Activated CD8-positive, alpha-beta memory T cell treated with anti-CD3 and anti-CD28 coated beads, Interleukin-2, amount 50 U/mL, for 24 hours (primary cell): ENCODE data around the gene PLSCR4.
"Not testable (repeated sequence)": the region's sequence is repeated elsewhere in the genome, so short reads cannot be mapped to it uniquely, and the experiment has no call there.

Source experiments
- DNase-seq: peaks from one replicate; pipeline ENCODE4 v3.0.0-alpha.2; 2020; ENCODE audit errors: extremely low read depth

Gene PLSCR4, protein sequence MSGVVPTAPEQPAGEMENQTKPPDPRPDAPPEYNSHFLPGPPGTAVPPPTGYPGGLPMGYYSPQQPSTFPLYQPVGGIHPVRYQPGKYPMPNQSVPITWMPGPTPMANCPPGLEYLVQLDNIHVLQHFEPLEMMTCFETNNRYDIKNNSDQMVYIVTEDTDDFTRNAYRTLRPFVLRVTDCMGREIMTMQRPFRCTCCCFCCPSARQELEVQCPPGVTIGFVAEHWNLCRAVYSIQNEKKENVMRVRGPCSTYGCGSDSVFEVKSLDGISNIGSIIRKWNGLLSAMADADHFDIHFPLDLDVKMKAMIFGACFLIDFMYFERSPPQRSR

DNA sequence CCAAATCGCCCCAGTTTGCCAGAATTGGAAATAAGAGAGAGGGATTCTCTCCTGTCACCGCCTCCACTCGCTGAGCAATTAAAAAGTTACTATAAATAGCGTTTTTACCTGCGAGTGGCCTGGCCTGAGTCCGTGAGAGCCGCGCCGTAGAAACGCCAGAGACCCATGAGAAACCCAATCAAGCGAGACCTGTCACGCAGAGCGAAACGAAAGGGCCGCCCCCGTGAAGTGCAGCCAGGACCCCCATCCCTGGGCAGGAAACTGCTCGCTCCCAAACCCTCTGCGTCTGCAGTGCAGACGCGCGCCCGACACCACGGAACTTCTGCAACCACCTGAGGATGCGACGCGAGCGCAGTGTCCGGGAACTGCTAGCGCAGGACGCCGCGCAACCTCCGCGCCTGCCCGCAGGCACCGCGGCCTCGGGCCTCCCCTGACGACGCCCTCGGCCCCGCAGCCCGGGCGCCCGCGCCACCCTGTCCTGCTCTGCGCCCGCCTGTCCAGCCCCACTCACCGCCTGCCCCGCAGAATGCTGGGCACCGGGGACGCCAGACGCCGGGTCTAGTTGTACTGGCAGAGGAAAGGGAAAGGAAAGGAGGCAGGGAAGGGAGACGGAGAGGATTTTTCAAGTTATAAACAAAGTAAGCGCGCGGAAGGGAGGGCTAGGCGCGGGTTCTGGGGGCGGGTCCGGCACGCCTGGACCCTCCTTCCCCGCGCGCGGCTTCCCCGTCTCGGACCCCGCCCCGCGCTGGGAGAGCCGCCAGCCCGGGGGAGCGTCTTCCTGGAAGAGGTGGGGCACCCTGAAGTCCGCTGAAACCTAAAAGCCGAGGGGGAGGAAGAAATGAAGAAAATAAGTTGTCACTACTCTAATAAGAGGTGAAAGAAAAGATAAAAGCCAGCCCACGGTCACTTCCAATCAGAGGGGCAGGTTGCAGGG, at the start of gene PLSCR4:
PLSCR4 (minus strand) TSS at position 657 of the 934 bp plus-strand sequence. CDS start 29,034 bp downstream, outside the sequence.
- no peak for DNase-seq

DNA sequence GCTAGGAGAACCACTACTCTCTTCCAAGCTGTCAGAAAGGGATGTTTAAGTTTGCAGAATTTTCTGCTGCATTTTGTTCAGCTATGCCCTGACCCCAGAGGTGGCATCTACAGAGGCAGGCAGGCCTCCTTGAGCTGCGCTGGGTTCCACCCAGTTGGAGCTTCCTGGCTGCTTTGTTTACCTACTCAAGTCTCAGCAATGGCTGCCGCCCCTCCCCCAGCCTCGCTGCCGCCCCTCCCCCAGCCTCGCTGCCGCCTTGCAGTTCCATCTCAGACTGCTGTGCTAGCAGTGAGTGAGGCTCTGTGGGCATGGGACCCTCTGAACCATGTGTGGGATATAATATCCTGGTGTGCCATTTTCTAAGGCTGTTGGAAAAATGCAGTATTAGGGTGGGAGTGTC, 42.5 kb upstream of the PLSCR4 start:
- DNase-seq = not testable (repeated sequence)

DNA sequence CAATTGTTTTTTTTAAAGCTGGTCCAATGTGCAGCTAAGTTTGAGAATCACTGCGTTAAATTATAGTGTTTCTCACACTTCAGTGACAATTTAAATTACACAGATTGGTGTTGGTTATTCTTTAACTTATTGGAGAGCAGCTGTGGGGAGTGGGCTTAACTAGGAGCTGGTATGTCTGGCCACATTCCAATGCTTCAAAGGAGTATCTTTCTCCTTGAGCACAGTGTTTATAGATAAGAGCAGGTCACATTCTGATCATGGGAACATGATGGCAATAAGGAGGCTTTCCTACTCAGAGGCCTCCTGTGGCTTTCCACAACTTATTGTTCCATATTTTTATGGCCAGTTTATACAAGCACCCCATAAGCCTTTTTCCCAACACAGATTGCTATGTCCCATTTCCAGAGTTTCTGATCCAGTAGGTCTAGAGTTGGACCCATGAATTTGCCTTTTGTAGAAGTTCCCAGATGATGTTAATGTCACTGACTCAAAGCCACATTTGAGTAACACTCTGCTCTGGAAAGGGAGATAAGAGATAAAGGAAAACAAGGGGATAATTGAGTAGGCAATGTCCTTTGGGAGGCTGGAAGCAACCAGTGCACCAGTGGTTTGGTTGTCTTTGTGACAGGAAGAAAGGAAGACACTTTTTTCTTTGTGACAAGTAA, 33.0 kb upstream of the PLSCR4 start:
- no peak for DNase-seq

DNA sequence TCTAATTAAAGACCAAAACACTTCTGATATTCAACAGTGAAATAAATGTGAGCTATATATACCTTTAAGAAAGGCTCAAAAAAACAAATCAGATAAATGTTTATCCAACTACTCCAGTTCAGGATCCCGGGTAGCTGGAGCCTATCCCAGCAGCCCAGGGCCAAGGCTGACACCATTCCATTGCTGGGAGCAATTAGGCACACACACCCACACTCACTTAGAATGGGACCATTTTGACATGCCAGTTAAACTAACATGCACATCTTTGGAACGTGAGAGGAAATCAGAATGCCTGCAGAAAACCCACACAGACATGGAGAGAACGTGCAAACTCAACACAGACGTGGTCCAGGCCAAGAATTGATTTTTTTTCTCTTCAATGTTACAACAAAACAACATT, 30.0 kb upstream of the PLSCR4 start:
- no peak for DNase-seq

DNA sequence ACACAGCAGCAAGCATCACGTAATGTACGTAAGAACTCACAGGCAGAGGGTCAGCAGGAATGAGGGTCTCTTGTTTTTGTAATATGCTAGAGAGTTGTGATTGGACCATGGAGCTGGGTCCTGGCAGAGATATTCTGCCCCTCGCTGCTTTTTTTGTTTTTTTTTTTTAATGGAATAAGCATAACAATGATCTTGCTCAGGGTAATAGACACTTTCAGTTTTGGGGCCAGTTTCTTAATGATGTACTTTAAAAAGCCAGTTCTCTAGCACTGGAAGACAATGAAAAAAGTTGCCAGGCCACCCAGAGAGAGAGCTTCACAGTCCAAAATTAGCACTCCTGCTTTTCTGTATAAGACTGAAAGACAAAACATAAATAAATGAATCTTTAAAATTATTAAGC, 29.0 kb upstream of the PLSCR4 start:
- no peak for DNase-seq

DNA sequence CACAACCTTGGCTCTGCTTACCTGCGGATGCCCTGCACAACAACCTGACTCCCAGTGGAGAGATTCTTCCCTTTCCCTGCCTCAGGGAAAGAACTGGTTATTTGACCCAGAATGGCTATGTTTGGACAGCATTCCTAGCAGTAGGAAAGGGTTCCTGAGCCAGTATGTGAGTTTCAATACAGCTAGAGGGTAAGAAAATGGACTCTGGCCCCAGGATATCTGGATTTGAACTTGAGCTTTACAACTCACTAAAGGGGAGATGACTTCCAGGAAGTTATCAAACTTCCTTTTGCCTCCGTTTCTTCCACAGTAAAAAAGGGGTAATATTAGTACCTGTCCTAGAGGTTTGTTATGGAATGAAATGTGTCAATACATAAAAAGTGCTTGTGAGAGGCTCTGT, 28.1 kb upstream of the PLSCR4 start:
- no peak for DNase-seq

DNA sequence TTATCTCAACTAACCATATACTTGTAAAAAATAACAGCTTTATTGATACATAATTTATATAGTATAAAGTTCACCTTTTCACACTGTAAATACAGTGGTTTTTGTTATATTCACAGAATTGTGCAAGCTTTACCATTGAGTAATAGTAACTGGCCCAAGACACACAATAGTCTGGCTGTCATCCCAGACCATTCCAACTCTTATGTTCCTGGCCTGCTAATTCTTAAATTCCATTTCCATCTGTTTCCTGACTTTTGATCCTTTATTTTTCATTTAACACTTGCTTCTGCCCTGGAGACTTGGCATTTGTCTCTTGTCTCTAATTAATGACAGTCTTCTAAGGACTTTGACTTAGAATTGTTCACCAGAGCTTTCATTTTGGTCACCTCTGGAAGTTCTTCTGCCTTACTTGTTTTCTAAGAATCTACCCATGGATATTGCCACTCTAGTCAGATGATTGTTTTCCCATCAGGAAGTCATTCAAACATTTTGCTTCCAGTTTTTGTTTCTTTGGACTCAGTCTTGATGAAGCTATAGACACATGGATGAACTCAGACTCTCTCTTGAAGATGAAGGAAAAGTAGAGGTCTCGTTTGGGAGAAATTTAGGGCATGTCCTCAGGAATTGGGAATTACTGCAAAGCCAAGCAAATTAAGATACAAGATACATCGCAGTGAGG, 27.2 kb upstream of the PLSCR4 start:
- DNase-seq = no peak

DNA sequence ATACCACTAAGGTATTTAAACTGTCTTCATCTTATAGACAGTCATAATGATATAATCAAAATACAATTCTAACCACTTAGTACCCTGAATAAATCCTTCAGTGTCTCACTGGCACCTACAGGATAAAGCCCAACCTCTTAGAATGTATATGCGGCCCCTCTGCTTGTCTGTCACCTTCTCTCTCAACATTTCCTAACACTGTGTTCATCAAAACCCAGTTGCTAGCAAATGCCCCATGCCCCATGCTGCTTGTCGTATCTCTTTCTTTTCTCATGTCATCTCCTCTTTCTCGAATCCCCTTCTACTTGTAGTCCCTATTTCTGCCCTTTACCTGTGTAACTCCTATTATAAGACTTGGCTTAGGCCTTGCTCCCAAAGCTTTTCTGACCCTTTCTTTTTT, 24.6 kb upstream of the PLSCR4 start:
- no peak for DNase-seq

DNA sequence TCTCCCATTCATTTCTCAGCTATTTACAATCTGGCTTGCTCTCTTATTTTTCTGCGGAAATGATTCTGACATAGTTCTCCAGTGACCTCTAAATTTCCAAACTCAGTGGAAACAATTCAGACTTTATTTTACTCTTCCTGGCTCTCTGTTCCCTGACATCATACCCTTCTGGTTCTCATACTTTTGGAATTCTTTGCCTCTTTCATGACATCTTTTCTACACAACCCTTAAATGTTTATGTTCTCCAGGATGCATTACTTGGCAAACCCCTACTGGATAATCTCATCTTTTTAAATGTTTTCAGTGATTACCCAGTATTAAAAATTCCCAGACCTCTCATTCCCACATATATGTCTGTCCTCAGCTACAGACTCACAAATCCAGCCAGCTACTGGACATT, 23.9 kb upstream of the PLSCR4 start:
- DNase-seq = no peak

DNA sequence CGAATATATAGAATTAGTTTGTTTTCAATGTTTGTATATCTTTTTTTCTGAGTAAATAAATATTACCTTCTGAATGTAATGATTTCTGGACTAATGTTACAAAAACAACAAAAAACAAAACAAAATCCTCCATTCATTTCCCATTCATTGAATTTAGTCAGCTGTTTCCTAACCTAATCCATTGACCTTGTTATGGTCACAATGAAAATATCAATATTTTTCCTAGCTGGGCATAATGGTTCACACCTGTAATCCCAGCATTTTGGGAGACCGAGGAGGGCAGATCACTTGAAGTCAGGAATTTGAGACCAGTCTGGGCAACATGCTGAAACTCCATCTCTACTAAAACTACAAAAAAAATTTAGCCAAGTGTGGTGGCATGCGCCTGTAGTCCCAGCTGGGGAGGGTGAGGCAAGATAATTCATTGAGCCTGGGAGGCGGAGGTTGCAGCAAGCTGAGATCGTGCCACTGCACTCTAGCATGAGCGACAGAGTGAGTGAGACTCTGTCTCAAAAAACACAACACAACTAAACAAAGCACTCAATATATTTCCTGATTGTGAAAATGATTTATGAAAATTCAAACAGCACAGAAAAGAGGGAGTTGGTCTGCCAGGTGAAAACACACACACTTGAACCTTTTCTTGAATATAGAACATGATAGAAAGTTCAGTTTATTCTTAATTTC, 23.0 kb upstream of the PLSCR4 start:
- no peak for DNase-seq

DNA sequence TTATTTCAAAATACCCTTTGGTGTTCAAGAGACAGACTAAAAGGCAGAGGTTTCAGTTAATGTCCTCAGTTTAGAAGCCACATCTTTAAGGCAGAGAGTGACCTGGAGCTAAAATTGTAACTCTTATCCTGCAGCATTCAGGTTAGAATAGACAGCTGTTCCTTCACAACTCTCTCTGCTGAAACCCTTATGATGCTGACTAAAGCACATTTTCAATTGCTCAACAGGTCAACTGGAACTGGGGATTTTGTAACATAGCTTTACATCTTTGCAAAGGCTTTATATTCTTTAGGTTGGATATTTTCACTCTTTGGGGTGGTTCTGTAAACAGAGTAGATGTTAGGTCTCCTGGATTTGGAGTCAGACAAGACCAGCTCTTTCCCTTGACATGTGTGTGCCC, 20.3 kb upstream of the PLSCR4 start:
- DNase-seq = no peak

DNA sequence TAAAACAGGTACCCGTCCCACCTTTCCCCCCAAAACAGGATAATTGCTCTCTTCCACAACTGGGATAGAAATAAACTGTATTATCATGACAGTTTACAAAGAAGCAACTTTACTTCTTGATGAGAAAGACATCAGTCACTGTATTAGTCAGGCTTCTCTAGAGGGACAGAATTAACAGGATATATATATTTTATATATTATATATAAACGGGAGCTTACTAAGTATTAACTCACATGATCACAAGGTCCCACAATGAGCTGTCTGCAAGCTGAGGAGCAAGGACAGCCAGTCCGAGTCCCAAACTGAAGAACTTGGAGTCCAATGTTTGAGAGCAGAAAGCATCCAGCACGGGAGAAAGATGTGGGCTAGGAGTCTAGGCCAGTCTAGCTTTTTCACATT, 18.4 kb upstream of the PLSCR4 start:
- no peak for DNase-seq

DNA sequence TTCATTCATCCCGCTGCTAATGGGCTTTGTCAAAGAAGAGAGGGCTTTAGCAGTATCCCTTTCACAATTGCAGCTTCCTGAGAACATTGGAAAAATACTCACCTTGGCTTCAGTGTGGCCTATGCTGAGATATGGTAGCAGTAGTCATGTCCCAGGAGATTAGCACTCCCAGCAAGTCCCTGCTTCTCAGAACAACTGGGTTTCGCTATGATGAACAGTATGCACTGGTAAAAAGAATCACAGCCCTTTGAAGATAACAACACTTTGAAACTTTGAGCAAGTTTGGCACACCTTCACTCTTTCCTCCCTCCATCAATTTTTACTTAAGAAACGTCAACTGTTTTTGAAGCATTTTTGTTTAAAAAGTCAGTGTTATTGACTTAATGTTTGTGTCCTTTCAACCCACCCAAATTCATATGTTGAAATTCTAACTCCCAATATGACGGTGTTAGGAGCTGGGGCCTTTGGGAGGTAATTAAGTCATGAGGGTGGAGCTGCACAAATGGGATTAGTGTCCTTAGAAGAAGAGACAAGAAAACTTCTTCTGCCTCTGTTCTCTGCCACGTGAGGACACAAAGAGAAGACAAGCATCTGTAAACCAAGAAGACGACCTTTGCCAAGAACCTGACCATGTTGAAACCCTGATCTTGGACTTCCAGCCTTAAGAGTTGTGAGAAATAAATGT, 17.8 kb upstream of the PLSCR4 start:
- no peak for DNase-seq

DNA sequence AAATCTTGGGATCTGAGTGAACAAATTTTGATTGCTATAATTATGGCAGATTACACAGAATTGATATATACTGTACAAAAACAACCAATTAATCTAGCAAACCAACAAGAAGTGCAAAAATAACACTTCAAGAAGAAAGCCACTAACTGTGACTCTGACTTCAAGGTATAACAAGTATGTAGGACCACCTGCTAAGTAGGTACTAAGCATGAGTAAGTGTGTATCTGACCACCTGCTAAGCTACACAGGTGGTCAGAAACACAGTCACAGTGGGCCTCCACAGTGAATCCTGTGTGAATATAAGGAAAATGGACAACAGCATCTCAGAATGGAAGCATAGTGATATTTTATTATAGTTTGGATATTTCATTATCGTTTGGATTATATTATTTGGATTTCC, 14.8 kb upstream of the PLSCR4 start:
- DNase-seq = no peak

DNA sequence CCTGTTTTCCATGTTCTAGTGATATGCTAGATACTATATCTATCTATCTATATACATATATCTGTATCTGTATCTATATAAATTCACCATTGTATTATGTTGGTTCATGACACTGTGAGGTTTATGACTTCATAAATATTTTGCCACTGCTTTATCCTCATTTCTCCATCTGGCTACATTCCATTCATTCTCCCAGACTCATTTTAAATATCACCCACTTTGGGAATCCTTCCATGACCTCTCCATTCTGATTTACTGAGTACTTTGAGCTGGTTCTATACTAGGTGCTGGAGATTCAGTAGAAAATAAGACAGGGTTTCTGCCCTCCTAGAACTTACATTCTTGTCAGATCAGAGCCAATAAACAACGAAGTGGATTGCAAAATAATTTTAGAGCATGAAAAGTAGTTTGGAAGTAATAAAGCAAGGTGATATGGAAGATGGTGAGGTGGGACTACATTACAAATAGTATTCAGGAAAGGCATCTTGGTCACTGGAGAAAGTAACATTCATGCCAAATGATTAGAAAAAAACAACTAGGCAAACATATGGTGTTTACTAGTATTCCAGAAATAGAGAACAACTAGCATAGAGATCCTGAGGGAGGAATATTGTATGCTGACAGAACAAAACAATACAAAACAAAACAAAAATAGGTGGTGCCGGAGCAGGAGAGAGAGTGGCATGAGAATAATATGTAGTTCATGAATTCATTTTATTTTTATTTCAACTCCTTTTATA, 11.6 kb upstream of the PLSCR4 start:
- DNase-seq = no peak

DNA sequence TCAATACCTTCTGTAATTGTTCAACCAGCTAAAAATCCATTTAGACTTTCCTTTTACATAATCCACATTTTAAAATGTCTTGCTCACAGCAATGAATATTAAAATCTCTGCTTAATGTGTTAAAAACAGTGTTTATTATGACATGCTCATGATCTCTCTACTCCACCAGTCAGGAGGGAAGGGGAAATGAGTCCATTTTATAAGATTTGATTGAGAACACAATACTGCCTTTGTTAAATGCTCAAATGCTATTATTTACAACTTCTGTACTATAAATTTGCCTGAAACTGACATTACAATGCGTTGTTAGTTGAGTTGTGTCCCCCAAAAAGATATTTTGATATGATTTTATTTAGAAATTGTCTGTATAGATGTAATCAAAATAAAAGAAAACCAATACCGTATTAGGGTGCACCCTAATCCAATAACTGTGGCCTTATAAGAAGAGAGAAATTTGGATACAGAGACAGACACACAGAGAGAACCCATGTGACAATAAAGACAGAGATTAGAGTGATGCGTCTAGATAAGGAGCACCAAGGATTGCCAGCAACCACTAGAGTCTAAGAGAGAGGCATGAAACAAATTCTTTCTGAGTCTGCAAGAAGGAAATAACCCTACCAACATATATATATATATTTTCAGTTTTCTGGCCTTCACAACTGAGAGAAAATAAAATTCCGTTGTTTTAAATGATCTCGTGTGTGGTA, 9.1 kb upstream of the PLSCR4 start:
- no peak for DNase-seq

DNA sequence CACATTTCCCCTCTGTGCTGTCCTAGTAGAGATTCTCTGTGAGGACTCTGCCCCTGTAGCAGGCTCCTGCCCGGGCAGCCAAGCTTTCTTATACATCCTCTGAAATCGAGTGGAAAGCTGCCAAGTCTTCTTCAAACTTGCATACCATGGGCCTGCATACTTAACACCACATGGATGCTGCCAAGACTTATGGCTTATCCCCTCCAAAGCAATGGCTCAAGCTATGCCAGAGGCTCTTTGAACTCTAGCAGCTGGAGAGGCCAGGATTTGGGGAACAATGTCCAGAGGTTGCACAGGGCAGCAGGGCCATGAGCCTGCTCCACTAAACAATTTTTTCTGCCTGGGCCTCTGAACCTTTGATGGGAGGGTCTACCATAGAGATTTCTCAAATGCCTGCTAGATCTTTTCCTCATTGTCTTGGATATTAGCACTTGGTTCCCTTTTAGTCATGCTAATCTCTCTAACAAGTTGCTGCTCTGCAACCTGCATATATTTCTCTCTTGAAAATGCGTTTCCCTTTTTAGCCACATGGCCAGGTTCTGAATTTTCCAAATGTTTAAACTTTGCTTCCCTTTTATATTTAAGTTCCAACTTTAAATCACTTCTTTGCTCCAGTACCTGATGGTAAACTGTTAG, 6.1 kb upstream of the PLSCR4 start:
- DNase-seq = no peak

DNA sequence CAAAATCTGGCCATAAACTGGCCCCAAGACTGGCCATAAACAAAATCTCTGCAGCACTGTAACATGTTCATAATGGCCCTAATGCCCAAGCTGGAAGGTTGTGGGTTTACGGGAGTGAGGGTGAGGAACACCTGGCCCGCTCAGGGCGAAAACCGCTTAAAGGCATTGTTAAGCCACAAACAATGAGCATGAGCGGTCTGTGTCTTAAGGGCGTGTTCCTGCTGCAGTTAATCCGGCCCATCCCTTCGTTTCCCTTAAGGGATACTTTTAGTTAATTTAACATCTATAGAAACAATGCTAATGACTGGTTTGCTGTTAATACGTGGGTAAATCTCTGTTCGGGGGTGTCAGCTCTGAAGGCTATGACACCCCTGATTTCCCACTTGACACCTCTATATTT, 1.5 kb upstream of the PLSCR4 start:
- not testable (repeated sequence) for DNase-seq

DNA sequence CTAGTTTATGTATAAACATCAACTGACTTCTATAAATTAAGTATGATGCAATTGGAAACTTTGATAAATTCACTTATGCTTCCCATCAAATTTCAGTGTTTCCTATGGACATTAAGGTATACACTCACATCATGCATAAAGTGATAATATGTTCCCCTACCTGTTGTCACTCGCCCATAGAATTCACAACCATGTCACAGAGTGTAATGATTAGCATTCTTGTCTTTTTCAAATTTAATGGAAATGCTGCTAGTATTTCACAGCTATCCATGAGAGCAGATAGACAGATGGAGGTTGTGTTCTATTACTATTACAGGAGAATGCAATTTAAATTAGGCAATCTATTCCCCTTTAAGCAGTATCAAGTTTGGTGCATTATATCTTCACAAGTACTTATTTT, 984 bp downstream of the PLSCR4 start:
- no peak for DNase-seq
